Gastrocnemius medialis (tissue), 4 donors: ENCODE data around the gene EPB41L4A.

Experiments
- POLR2A ChIP-seq, 2 donors: fragments of 450-650 bp; IDR thresholded peaks; one replicate each; pipeline ENCODE4 v1.6.1; 2017; ENCODE audit warnings: antibody characterized with exemption in 2 of 2, mild to moderate bottlenecking in 2 of 2, moderate library complexity in 2 of 2
- TF ChIP-seq, protein P1 (sequence below), 5 experiments: fragments of 450-650 bp in 3 of 5; fragments of 200-600 bp in 2 of 5; sonication (generic) in 2 of 5; IDR thresholded peaks in 4 of 5; conservative IDR thresholded peaks in 1 of 5; 1 replicate in 4 of 5; 2 replicates in 1 of 5; pipeline ENCODE4 v1.5.1; 2016 to 2019; ENCODE audit warnings: antibody characterized with exemption in 5 of 5, mild to moderate bottlenecking in 3 of 5, moderate library complexity in 3 of 5

DNA sequence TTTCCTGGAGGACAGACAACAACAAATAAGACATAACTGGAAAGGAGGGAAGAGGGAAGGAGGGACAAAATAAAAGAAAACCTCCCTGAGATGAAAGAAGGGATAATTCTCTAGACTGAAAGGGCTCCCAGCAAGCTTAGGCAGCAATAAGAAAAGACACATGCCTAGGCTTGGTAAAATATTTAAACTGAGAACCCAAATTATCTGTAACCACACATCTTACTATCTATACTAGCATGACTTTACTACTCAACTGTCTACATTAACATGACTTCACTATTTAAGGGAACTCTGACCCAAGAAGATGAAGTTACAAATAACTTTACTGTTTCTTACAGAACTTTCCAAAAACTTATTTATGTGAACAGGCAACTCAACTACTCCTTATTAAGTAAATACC is 95.9 kb downstream of the EPB41L4A start:
- TF ChIP-seq, protein P1, sequence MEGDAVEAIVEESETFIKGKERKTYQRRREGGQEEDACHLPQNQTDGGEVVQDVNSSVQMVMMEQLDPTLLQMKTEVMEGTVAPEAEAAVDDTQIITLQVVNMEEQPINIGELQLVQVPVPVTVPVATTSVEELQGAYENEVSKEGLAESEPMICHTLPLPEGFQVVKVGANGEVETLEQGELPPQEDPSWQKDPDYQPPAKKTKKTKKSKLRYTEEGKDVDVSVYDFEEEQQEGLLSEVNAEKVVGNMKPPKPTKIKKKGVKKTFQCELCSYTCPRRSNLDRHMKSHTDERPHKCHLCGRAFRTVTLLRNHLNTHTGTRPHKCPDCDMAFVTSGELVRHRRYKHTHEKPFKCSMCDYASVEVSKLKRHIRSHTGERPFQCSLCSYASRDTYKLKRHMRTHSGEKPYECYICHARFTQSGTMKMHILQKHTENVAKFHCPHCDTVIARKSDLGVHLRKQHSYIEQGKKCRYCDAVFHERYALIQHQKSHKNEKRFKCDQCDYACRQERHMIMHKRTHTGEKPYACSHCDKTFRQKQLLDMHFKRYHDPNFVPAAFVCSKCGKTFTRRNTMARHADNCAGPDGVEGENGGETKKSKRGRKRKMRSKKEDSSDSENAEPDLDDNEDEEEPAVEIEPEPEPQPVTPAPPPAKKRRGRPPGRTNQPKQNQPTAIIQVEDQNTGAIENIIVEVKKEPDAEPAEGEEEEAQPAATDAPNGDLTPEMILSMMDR (IDR thresholded peaks at IDR 0.05 in 4 of 5, conservative IDR thresholded peaks at IDR 0.05 in 1 of 5) = no peak
- no peak for TF ChIP-seq POLR2A (IDR thresholded peaks at IDR 0.05)
